G401 (cell line): Measurements from ENCODE around the gene DCAF16. TPM values are rescaled to one million over a fixed set of nuclear protein-coding genes. Genes with fewer than 3 reads are reported as not detected.

Experiments
- DNase-seq: peaks from one replicate; pipeline ENCODE4 v3.0.0-alpha.2; 2015; ENCODE audit warnings: low spot score
- in situ Hi-C: cut with HindIII; loops from 2 replicates; pipeline ENCODE4 v1.10.0; 2016; ENCODE audit warnings: low sequenced_read_pairs, mixed read lengths
- total RNA-seq: library from RNA; depleted of rRNA; stranded (reverse); fragments of >200 nt; shearing (Covaris generic); gene quantifications from 2 replicates; pipeline ENCODE4 v1.2.3, GENCODE V29; 2014; rRNA removed

DCAF16 gene
- total RNA-seq, 1 experiment from 2014 or later, result 33.5 TPM

DNA sequence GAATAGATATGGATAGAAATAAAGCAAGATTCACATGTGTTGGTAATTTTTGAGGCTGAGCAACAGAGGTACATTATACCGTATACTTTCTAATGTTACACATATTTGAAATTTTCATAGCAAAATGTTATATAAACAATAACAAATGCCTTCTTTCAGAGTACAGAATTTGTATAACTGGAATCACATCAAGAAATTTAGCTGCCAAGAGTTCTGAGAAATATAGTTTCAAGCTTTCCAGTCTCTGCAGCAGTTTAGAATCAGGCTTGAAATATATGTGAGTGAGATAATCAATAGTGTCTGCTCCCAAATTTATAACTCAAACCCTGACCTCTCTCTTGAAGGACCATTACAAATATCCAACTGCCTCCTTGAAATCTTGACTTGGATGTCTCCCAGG is 52.9 kb downstream of the DCAF16 start:
- in situ Hi-C loops, result no loop called here
- DNase-seq, result no peak

DNA sequence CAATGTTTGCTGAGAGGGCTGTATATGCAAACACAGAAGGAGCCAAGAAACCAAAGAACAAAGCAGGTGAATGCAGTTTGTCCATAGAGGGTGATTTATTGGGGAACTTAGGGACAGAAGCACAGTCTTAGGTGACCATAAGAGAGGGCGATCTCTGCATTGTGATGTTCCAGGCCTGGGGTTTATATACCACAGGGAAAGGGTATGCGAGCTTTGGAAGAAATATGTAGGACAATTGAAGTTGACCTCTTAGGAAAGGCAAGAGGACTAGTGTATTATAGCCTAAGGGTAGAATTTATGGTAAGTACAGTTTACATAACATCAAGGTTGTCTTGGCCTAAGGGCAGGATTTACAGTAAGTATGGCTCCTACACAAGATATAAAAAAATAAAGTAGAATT is 56.9 kb downstream of the DCAF16 start:
- no peak for DNase-seq
- in situ Hi-C loops, result no loop called here

Other genes starting within 250 kb of the DCAF16 start
- gene LAP3, start 233.6 kb downstream of the DCAF16 start, total RNA-seq, result 99.8 and 163 TPM in 2 replicates
- gene MED28, start 196.1 kb downstream of the DCAF16 start, total RNA-seq, result 46.3 and 48.4 TPM in 2 replicates
- not detected in 2 replicates for gene FAM184B, start 29.1 kb downstream of the DCAF16 start, total RNA-seq
- gene NCAPG, start 222 bp upstream of the DCAF16 start, total RNA-seq, result 28.3 and 74.7 TPM in 2 replicates
- 13.7 and 14.5 TPM in 2 replicates for gene LCORL, start 211.0 kb upstream of the DCAF16 start, total RNA-seq